Fibroblast of mammary gland (primary cell): ENCODE results near the gene CASTOR1.

Experiments
- DNase-seq: peaks from one replicate; pipeline ENCODE4 v3.0.0-alpha.2; 2010; ENCODE audit warnings: low read depth
- H3K4me3 ChIP-seq: 2 replicates; pipeline ENCODE4 v1.5.1; 2011; ENCODE audit warnings: low read depth, mild to moderate bottlenecking, low read length, moderate library complexity; ENCODE audit not compliant: control insufficient read depth
- CTCF ChIP-seq: conservative IDR thresholded peaks from 2 replicates; pipeline ENCODE4 v1.5.1; 2011; ENCODE audit warnings: low read depth, low read length, inconsistent platforms; ENCODE audit not compliant: control insufficient read depth, insufficient read depth

CASTOR1 gene

GRCh38 chr22:30299322-30299721 is 10.0 kb upstream of the CASTOR1 start:
- H3K4me3 ChIP-seq = no peak overlapping the region
- TF ChIP-seq CTCF = no peak
- DNase-seq = no peak

GRCh38 chr22:30297991-30298701 is 8.8 kb upstream of the CASTOR1 start:
- no peak for DNase-seq
- no peak for TF ChIP-seq CTCF
- no peak overlapping the region for H3K4me3 ChIP-seq

- no peak for TF ChIP-seq CTCF
- no peak overlapping the region for H3K4me3 ChIP-seq
- no peak for DNase-seq
These were observed 8.1 kb upstream of the CASTOR1 start for GRCh38 chr22:30297276-30297990.

- no peak overlapping the region for H3K4me3 ChIP-seq
- no peak for DNase-seq
- TF ChIP-seq CTCF = no peak
These were observed 7.5 kb upstream of the CASTOR1 start for GRCh38 chr22:30296833-30297232.

GRCh38 chr22:30296324-30296723 is 7.0 kb upstream of the CASTOR1 start:
- no peak for DNase-seq
- H3K4me3 ChIP-seq = no peak overlapping the region
- no peak for TF ChIP-seq CTCF

- TF ChIP-seq CTCF = no peak
- no peak for DNase-seq
- no peak overlapping the region for H3K4me3 ChIP-seq
These were observed 6.3 kb upstream of the CASTOR1 start for GRCh38 chr22:30295576-30295975.
